Vagina (tissue), 2 donors: ENCODE results near the gene MBL2.

ENCODE experiments used
- POLR2A ChIP-seq, 2 donors: fragments of 450-650 bp; IDR thresholded peaks; one replicate each; pipeline ENCODE4 v1.6.1; 2017; ENCODE audit warnings: antibody characterized with exemption in 2 of 2, mild to moderate bottlenecking in 2 of 2, moderate library complexity in 2 of 2
- POLR2AphosphoS5 ChIP-seq, 2 donors: sonication (generic); formaldehyde crosslinking; IDR thresholded peaks; one replicate each; pipeline ENCODE4 v1.9.0; 2017; ENCODE audit warnings: antibody characterized with exemption in 2 of 2, mild to moderate bottlenecking in 2 of 2, low read depth in 1 of 2; ENCODE audit not compliant: insufficient read depth in 1 of 2
- TF ChIP-seq, protein P1 (sequence below), 3 experiments: fragments of 450-650 bp in 2 of 3; fragments of 200-600 bp in 1 of 3; sonication (generic) in 1 of 3; IDR thresholded peaks; one replicate each; pipeline ENCODE4 v1.5.1; 2017 to 2019; ENCODE audit warnings: antibody characterized with exemption in 3 of 3, mild to moderate bottlenecking in 2 of 3, moderate library complexity in 2 of 3

DNA sequence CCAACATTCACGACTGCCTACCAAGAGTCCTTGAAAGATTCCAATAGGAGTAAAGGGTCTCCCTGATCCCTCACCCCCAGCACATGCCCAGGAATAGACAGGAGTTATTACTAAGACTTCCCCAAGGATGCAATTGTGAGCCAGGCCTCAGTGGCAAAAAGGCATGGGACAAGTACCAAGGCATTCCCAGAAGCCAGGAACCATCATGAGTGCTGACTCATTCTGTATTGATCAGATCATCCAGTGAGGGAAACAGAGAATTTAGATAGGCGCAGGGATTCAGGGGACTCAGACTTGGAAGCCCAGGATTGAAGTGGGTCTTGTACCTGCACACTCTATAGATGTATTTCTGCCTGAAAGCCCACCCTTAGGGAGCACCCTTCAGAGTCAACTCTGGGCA lies 21.2 kb downstream of the MBL2 start:
- no peak for TF ChIP-seq POLR2AphosphoS5 (IDR thresholded peaks at IDR 0.05; ENCODE audit: insufficient read depth in 1 of 2, low read depth in 1 of 2)
- TF ChIP-seq POLR2A (IDR thresholded peaks at IDR 0.05) = no peak
- TF ChIP-seq, protein P1, sequence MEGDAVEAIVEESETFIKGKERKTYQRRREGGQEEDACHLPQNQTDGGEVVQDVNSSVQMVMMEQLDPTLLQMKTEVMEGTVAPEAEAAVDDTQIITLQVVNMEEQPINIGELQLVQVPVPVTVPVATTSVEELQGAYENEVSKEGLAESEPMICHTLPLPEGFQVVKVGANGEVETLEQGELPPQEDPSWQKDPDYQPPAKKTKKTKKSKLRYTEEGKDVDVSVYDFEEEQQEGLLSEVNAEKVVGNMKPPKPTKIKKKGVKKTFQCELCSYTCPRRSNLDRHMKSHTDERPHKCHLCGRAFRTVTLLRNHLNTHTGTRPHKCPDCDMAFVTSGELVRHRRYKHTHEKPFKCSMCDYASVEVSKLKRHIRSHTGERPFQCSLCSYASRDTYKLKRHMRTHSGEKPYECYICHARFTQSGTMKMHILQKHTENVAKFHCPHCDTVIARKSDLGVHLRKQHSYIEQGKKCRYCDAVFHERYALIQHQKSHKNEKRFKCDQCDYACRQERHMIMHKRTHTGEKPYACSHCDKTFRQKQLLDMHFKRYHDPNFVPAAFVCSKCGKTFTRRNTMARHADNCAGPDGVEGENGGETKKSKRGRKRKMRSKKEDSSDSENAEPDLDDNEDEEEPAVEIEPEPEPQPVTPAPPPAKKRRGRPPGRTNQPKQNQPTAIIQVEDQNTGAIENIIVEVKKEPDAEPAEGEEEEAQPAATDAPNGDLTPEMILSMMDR (IDR thresholded peaks at IDR 0.05) = no peak
